Endothelial cell of umbilical vein (primary cell): ENCODE results near the gene FIS1. TPM values are rescaled to one million over a fixed set of nuclear protein-coding genes. Genes with fewer than 3 reads are reported as not detected.

Source experiments
- polyA plus RNA-seq, 4 experiments: library from polyadenylated mRNA; depleted of rRNA in 3 of 4; stranded (reverse) in 3 of 4; unstranded in 1 of 4; fragments of >200 nt; gene quantifications; 2 replicates each; pipeline versions ENCODE4 v1.2.1 to v1.2.3, GENCODE V29; 2011 to 2012; ENCODE audit warnings: missing spikeins in 1 of 4
- small RNA-seq: library from RNA; depleted of rRNA; stranded (forward); fragments of <200 nt; gene quantifications from one replicate; pipeline ENCODE3, GENCODE V24; 2012; ENCODE audit warnings: low replicate concordance, low read depth; ENCODE audit not compliant: insufficient read depth, insufficient read length
- total RNA-seq: library from RNA; stranded (reverse); gene quantifications from 2 replicates; pipeline ENCODE4 v1.2.3, GENCODE V29; 2021

The FIS1 gene
- total and polyA plus RNA-seq, 2 donors (not counting 3 experiments of a cell fraction or from before 2014, with no cell fraction given), result 132 to 330 TPM

Small RNA genes lying within 50 kb of the gene (small RNA-seq; reads per million reads assigned to genes)
- not detected for gene RNU6-1104P

Other genes with a start within 250 kb of the FIS1 start
- not detected in 2 replicates for gene MUC17, start 225.0 kb downstream of the FIS1 start, total RNA-seq
- gene MUC17, start 225.0 kb downstream of the FIS1 start, polyA plus RNA-seq, result not detected in 2 replicates
- 21.8 and 25.1 TPM in 2 replicates for gene TRIM56, start 159.6 kb downstream of the FIS1 start, total RNA-seq
- gene TRIM56, start 159.6 kb downstream of the FIS1 start, polyA plus RNA-seq, result 1.9 and 2.3 TPM in 2 replicates
- 2,296 and 2,645 TPM in 2 replicates for gene SERPINE1, start 118.0 kb downstream of the FIS1 start, total RNA-seq
- 4,637 and 5,683 TPM in 2 replicates for gene SERPINE1, start 118.0 kb downstream of the FIS1 start, polyA plus RNA-seq
- 70.9 and 93.3 TPM in 2 replicates for gene AP1S1, start 90.6 kb downstream of the FIS1 start, total RNA-seq
- gene AP1S1, start 90.6 kb downstream of the FIS1 start, polyA plus RNA-seq, result 82.8 and 106 TPM in 2 replicates
- gene VGF, start 79.5 kb downstream of the FIS1 start, total RNA-seq, result not detected in 2 replicates
- 0.03 TPM in 1 of 2 replicates, not detected in the other for gene VGF, start 79.5 kb downstream of the FIS1 start, polyA plus RNA-seq
- not detected in 2 replicates for gene NAT16, start 64.8 kb downstream of the FIS1 start, total RNA-seq
- not detected in 2 replicates for gene NAT16, start 64.8 kb downstream of the FIS1 start, polyA plus RNA-seq
- not detected in 2 replicates for gene MOGAT3, start 44.0 kb downstream of the FIS1 start, total RNA-seq
- not detected in 2 replicates for gene MOGAT3, start 44.0 kb downstream of the FIS1 start, polyA plus RNA-seq
- 161 and 170 TPM in 2 replicates for gene PLOD3, start 27.5 kb downstream of the FIS1 start, total RNA-seq
- gene PLOD3, start 27.5 kb downstream of the FIS1 start, polyA plus RNA-seq, result 143 and 212 TPM in 2 replicates
- 89.9 and 90.5 TPM in 2 replicates for gene ZNHIT1, start 26.9 kb downstream of the FIS1 start, total RNA-seq
- gene ZNHIT1, start 26.9 kb downstream of the FIS1 start, polyA plus RNA-seq, result 74.1 and 77.1 TPM in 2 replicates
- gene CLDN15, start 7.3 kb downstream of the FIS1 start, total RNA-seq, result 9.3 and 11.3 TPM in 2 replicates
- gene CLDN15, start 7.3 kb downstream of the FIS1 start, polyA plus RNA-seq, result 17.7 and 21.1 TPM in 2 replicates
- 26.1 and 28.7 TPM in 2 replicates for gene IFT22, start 76.7 kb upstream of the FIS1 start, total RNA-seq
- gene IFT22, start 76.7 kb upstream of the FIS1 start, polyA plus RNA-seq, result 26.0 and 26.3 TPM in 2 replicates
- gene COL26A1, start 117.8 kb upstream of the FIS1 start, total RNA-seq, result not detected in 2 replicates
- 0.03 TPM in 1 of 2 replicates, not detected in the other for gene COL26A1, start 117.8 kb upstream of the FIS1 start, polyA plus RNA-seq